ENCODE data around the gene UBE2E1.

GRCh38 chr3:23840521-23840920, 34.8 kb downstream of the UBE2E1 start:
- no peak for TF ChIP-seq POLR2A (IDR thresholded peaks at IDR 0.05)
- TF ChIP-seq CTCF (IDR thresholded peaks at IDR 0.05): no peak
